Gastroesophageal sphincter (tissue), 3 donors: ENCODE data around the gene THSD4.

Experiments used
- CTCF ChIP-seq, 4 experiments: fragments of 200-600 bp in 2 of 4; fragments of 450-650 bp in 2 of 4; sonication (generic) in 1 of 4; IDR thresholded peaks; one replicate each; pipeline ENCODE4 v1.5.1; 2017 to 2019; ENCODE audit warnings: antibody characterized with exemption in 4 of 4, mild to moderate bottlenecking in 2 of 4, moderate library complexity in 2 of 4
- POLR2A ChIP-seq, 2 donors: fragments of 450-650 bp; IDR thresholded peaks; one replicate each; pipeline ENCODE4 v1.6.1; 2017; ENCODE audit warnings: antibody characterized with exemption in 2 of 2, mild to moderate bottlenecking in 2 of 2, moderate library complexity in 1 of 2
- POLR2AphosphoS5 ChIP-seq: sonication (generic); formaldehyde crosslinking; IDR thresholded peaks from one replicate; pipeline ENCODE4 v1.6.1; 2017; ENCODE audit warnings: antibody characterized with exemption

DNA sequence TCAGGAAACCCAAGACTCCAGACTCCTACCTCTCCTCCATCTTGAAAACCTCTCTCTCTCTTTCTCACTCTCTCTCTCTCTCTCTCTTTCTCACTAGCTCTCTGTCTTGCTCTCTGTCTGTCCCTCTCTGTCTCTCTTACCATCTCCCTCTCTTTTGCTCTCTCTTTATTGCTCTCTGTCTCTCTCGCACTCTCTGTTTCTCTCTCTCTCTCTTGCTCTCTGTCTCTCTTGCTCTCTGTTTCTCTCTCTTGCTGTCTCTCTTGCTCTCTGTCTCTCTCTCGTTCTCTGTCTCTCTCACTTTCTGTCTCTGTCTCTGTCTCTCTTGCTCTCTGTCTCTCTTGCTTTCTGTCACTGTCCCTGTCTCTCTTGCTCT is 620.1 kb downstream of the THSD4 start:
- TF ChIP-seq POLR2AphosphoS5 (no peak), CTCF (IDR thresholded peaks at IDR 0.05) (no peak), POLR2A (IDR thresholded peaks at IDR 0.05) (no peak)
